Esophagus squamous epithelium (tissue), 5 donors: ENCODE measurements around the gene MED13L. TPM values are rescaled to one million over a fixed set of nuclear protein-coding genes. Genes with fewer than 3 reads are reported as not detected.

Experiments used
- DNase-seq: peaks from one replicate; lab custom pipeline; 2025; lab: John Stamatoyannopoulos, UW
- H3K27ac ChIP-seq, 4 donors: fragments of 200-600 bp; sonication (generic); one replicate each; pipeline ENCODE4 v1.5.1; 2016 to 2019; ENCODE audit warnings: mild to moderate bottlenecking in 1 of 4
- H3K27me3 ChIP-seq, 4 donors: fragments of 200-600 bp; sonication (generic); 1 replicate in 3 of 4; 2 replicates in 1 of 4; pipeline versions ENCODE4 v1.5.1 to v1.6.0; 2017 to 2021; ENCODE audit warnings: antibody characterized with exemption in 1 of 4
- H3K36me3 ChIP-seq, 3 donors: fragments of 200-600 bp; sonication (generic); one replicate each; pipeline ENCODE4 v1.5.1; 2016 to 2019
- H3K4me1 ChIP-seq, 3 donors: fragments of 200-600 bp; sonication (generic); one replicate each; pipeline ENCODE4 v1.5.1; 2017 to 2019
- H3K4me3 ChIP-seq, 4 donors: fragments of 200-600 bp; sonication (generic); 1 replicate in 3 of 4; 2 replicates in 1 of 4; pipeline ENCODE4 v1.5.1; 2016 to 2019; ENCODE audit warnings: mild to moderate bottlenecking in 2 of 4, moderate library complexity in 1 of 4
- H3K9me3 ChIP-seq, 3 donors: fragments of 200-600 bp; sonication (generic); one replicate each; pipeline ENCODE4 v1.5.1; 2016 to 2019
- CTCF ChIP-seq, 6 experiments: fragments of 450-650 bp in 4 of 6; fragments of 200-600 bp in 2 of 6; sonication (generic) in 2 of 6; IDR thresholded peaks; one replicate each; pipeline ENCODE4 v1.5.1; 2016 to 2019; ENCODE audit warnings: antibody characterized with exemption in 6 of 6, mild to moderate bottlenecking in 4 of 6, moderate library complexity in 4 of 6
- POLR2A ChIP-seq, 4 donors: fragments of 450-650 bp; IDR thresholded peaks; one replicate each; pipeline ENCODE4 v1.6.1; 2017; ENCODE audit warnings: antibody characterized with exemption in 4 of 4, mild to moderate bottlenecking in 4 of 4, moderate library complexity in 3 of 4
- WGBS, 2 donors: methylation state at CpG; one replicate each; pipeline ENCODE4 v1.1.5; 2018; 5-methylcytosine and 5-hydroxymethylcytosine counted together
- intact Hi-C: fragments of 100-400 bp; cut with DNase I; formaldehyde crosslinking; loops from one replicate; pipeline ENCODE4 v1.15.0; 2022
- total RNA-seq, 4 donors: library from RNA; depleted of rRNA; stranded (reverse); fragments of >200 nt; gene quantifications; one replicate each; pipeline ENCODE4 v1.1.0, GENCODE V29; 2016
- donor health status: DM: yes; HTN: yes; CAD: no.

Gene MED13L
- total RNA-seq, 4 donors from 2014 or later = 52.2 to 137 (median 62.1) TPM

GRCh38 chr12:116306506-116306905 is 29.0 kb upstream of the MED13L start:
- Histone ChIP-seq H3K36me3 (no peaks in the 10 kb centered on the region), H3K27me3 (no peaks in the 10 kb centered on the region), H3K4me3 (no peak overlapping the region), H3K9me3 (peaks cover 0 to 9% (median 0%) of the 10 kb centered on the region in 3 donors), H3K4me1 (no peaks in the 10 kb centered on the region), H3K27ac (no peak overlapping the region)
- no peak for TF ChIP-seq CTCF (IDR thresholded peaks at IDR 0.05)
- whole genome bisulfite sequencing, 2 donors = 75 to 78% methylated on average over 4 to 5 of the region's 5 CpGs
- intact Hi-C loops = no loop called here
- DNase-seq = no peak

GRCh38 chr12:116304621-116305020 is 27.1 kb upstream of the MED13L start:
- intact Hi-C loops = no loop called here
- Histone ChIP-seq H3K4me1 (peaks cover under 1 to 13% (median 3%) of the 10 kb centered on the region in 3 donors), H3K27ac (no peak overlapping the region), H3K36me3 (no peaks in the 10 kb centered on the region), H3K4me3 (no peak overlapping the region), H3K9me3 (peaks cover 0 to 3% (median 0%) of the 10 kb centered on the region in 3 donors), H3K27me3 (no peaks in the 10 kb centered on the region)
- no peak for DNase-seq
- TF ChIP-seq POLR2A (IDR thresholded peaks at IDR 0.05) = no peak
- no peak for TF ChIP-seq CTCF (IDR thresholded peaks at IDR 0.05)
- 96 to 98% methylated on average over 4 of the region's 4 CpGs for WGBS, 2 donors

GRCh38 chr12:116303929-116304328 is 26.4 kb upstream of the MED13L start:
- Histone ChIP-seq H3K4me3 (no peak overlapping the region), H3K27me3 (no peaks in the 10 kb centered on the region), H3K36me3 (no peaks in the 10 kb centered on the region), H3K27ac (peak overlapping the region in 1 of 4 donors; percentile 4), H3K9me3 (no peaks in the 10 kb centered on the region), H3K4me1 (peaks cover 8 to 20% (median 10%) of the 10 kb centered on the region in 3 donors)
- DNase-seq = no peak
- TF ChIP-seq CTCF (IDR thresholded peaks at IDR 0.05) (no peak), POLR2A (IDR thresholded peaks at IDR 0.05) (no peak)
- intact Hi-C loops = no loop called here
- WGBS, 2 donors = 44 to 55% methylated on average over 2 of the region's 2 CpGs

- H3K9me3 ChIP-seq = no peaks in the 10 kb centered on the region
- TF ChIP-seq POLR2A (IDR thresholded peaks at IDR 0.05) (no peak), CTCF (IDR thresholded peaks at IDR 0.05) (no peak)
Observed at GRCh38 chr12:116303066-116303465, 25.6 kb upstream of the MED13L start.

GRCh38 chr12:116302166-116303058 is 24.9 kb upstream of the MED13L start:
- Histone ChIP-seq H3K9me3 (no peaks in the 10 kb centered on the region), H3K4me1 (peaks cover 8 to 25% (median 13%) of the 10 kb centered on the region in 3 donors), H3K36me3 (no peaks in the 10 kb centered on the region), H3K27ac (no peak overlapping the region), H3K4me3 (no peak overlapping the region), H3K27me3 (no peaks in the 10 kb centered on the region)
- no peak for DNase-seq
- TF ChIP-seq CTCF (IDR thresholded peaks at IDR 0.05) (no peak), POLR2A (IDR thresholded peaks at IDR 0.05) (no peak)
- WGBS, 2 donors = 79 to 83% methylated on average over 11 to 14 of the region's 23 CpGs
- intact Hi-C loops = no loop called here

More at GRCh38 chr12:116303066-116303465, 25.6 kb upstream of the MED13L start:
- Histone ChIP-seq H3K4me3 (no peak overlapping the region), H3K4me1 (peaks cover 8 to 25% (median 13%) of the 10 kb centered on the region in 3 donors), H3K27ac (no peak overlapping the region), H3K36me3 (no peaks in the 10 kb centered on the region), H3K27me3 (no peaks in the 10 kb centered on the region)
- whole genome bisulfite sequencing, 2 donors = 79 to 81% methylated on average over 4 of the region's 4 CpGs
- DNase-seq = no peak
- intact Hi-C loops = no loop called here
